PC-9 (cell line): ENCODE data around the gene GMCL2. TPM values are rescaled to one million over a fixed set of nuclear protein-coding genes. Genes with fewer than 3 reads are reported as not detected.

Experiments used
- BruUV-seq: library from RNA; stranded (reverse); fragments of 400-500 nt; replicated peaks from 2 replicates; lab custom pipeline; 2021; lab: Mats Ljungman, UMichigan
- CTCF ChIA-PET: fragments of 300-600 bp; sonication (Branson Sonifier 250); formaldehyde crosslinking; loops from one replicate; lab custom pipeline; 2022; ENCODE audit warnings: antibody characterized with exemption; lab: Charles Lee
- POLR2A ChIA-PET: fragments of 300-600 bp; sonication (Branson Sonifier 250); formaldehyde crosslinking; loops from one replicate; lab custom pipeline; 2022; ENCODE audit warnings: antibody characterized with exemption; ENCODE audit not compliant: unreplicated experiment; lab: Charles Lee
- DNase-seq, 2 experiments: peaks; one replicate each; pipeline versions ENCODE4 v3.0.0 to v3.0.0-alpha.2; 2015 to 2022; ENCODE audit warnings: mixed read lengths in 1 of 2
- H2AFZ ChIP-seq: fragments of 200-600 bp; sonication (generic); 2 replicates; pipeline ENCODE4 v1.8.1; 2017; ENCODE audit warnings: antibody characterized with exemption
- H3F3A ChIP-seq: fragments of 200-600 bp; sonication (generic); 2 replicates; pipeline ENCODE4 v1.8.1; 2017; ENCODE audit warnings: antibody characterized with exemption, mild to moderate bottlenecking, low read depth; ENCODE audit not compliant: insufficient read depth
- H3K27ac ChIP-seq: fragments of 200-600 bp; sonication (generic); 2 replicates; pipeline ENCODE4 v1.6.1; 2016; ENCODE audit warnings: mixed run types
- H3K27me3 ChIP-seq: fragments of 200-600 bp; sonication (generic); 2 replicates; pipeline ENCODE4 v1.6.1; 2016; ENCODE audit warnings: low read depth, mixed run types; ENCODE audit not compliant: insufficient read depth
- H3K36me3 ChIP-seq: fragments of 200-600 bp; sonication (generic); 2 replicates; pipeline ENCODE4 v1.6.1; 2016; ENCODE audit warnings: low read depth, mixed run types
- H3K4me1 ChIP-seq: fragments of 200-600 bp; sonication (generic); replicated peaks from 2 replicates; pipeline ENCODE4 v1.6.1; 2016; ENCODE audit warnings: mixed run types; ENCODE audit not compliant: insufficient read depth
- H3K4me2 ChIP-seq: fragments of 200-600 bp; sonication (generic); 2 replicates; pipeline ENCODE4 v1.6.1; 2017; ENCODE audit warnings: mixed run types
- H3K4me3 ChIP-seq: fragments of 200-600 bp; sonication (generic); 2 replicates; pipeline ENCODE4 v1.6.1; 2016; ENCODE audit warnings: mixed run types
- H3K79me2 ChIP-seq: fragments of 200-600 bp; sonication (generic); 2 replicates; pipeline ENCODE4 v1.6.1; 2017; ENCODE audit warnings: low read depth, mixed run types
- H3K9me2 ChIP-seq: fragments of 200-600 bp; sonication (generic); 2 replicates; pipeline ENCODE4 v1.8.1; 2017; ENCODE audit warnings: mild to moderate bottlenecking; ENCODE audit not compliant: insufficient read depth
- H3K9me3 ChIP-seq: fragments of 200-600 bp; sonication (generic); 2 replicates; pipeline ENCODE4 v1.8.1; 2016; ENCODE audit warnings: low read depth; ENCODE audit not compliant: insufficient read depth
- H4K20me1 ChIP-seq: fragments of 200-600 bp; sonication (generic); 2 replicates; pipeline ENCODE4 v1.8.1; 2017; ENCODE audit not compliant: insufficient read depth
- EZH2 ChIP-seq: fragments of 200-600 bp; sonication (generic); IDR thresholded peaks from 2 replicates; pipeline ENCODE4 v1.8.0; 2017; ENCODE audit warnings: antibody characterized with exemption, low read depth
- intact Hi-C: fragments of 100-400 bp; cut with micrococcal nuclease; formaldehyde crosslinking; loops from one replicate; pipeline ENCODE4 v1.10.0; 2022; ENCODE audit not compliant: unreplicated experiment
- total RNA-seq: library from RNA; stranded (reverse); gene quantifications from 2 replicates; pipeline ENCODE4 v1.2.3, GENCODE V29; 2021
- TF ChIP-seq, protein P1 (sequence below): fragments of 200-600 bp; sonication (generic); conservative IDR thresholded peaks from 2 replicates; pipeline ENCODE4 v1.6.1; 2017; ENCODE audit warnings: mixed run types, antibody characterized with exemption, mild to moderate bottlenecking, moderate library complexity

The GMCL2 gene
- total RNA-seq, 1 experiment from 2014 or later, result not detected

DNA sequence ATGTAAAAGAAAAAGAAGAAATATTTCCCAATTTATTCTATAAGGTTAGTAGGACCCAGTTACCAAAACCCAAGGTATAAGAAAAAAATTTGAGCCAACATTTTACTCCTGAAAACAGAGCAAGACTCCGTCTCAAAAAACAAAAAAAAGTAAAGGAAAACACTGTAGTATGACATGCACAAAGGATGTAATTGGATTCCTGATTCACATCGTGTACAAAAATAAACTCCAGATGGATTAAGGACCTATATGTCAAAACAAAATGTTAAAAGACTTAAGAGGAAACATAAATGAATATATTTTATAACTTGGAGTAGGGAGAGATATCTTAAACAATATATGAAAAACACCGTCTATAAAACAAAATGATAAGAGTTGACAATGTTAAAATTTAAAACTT, 31.7 kb upstream of the GMCL2 start:
- Histone ChIP-seq H3K4me2 (no peak overlapping the region), H3K4me3 (no peak overlapping the region), H3K9me2 (no peaks in the 10 kb centered on the region), H3K27me3 (no peaks in the 10 kb centered on the region), H3F3A (peaks cover 57% of the 10 kb centered on the region), H3K9me3 (no peaks in the 10 kb centered on the region), H2AFZ (no peak overlapping the region), H4K20me1 (peaks cover 32% of the 10 kb centered on the region), H3K79me2 (no peaks in the 10 kb centered on the region), H3K4me1 (no peaks in the 10 kb centered on the region), H3K27ac (no peak overlapping the region), H3K36me3 (peaks cover 5% of the 10 kb centered on the region; the same call in 1 of the 2 replicates)
- CTCF ChIA-PET, result no interaction called here
- TF ChIP-seq EZH2, result no peak
- TF ChIP-seq, protein P1, sequence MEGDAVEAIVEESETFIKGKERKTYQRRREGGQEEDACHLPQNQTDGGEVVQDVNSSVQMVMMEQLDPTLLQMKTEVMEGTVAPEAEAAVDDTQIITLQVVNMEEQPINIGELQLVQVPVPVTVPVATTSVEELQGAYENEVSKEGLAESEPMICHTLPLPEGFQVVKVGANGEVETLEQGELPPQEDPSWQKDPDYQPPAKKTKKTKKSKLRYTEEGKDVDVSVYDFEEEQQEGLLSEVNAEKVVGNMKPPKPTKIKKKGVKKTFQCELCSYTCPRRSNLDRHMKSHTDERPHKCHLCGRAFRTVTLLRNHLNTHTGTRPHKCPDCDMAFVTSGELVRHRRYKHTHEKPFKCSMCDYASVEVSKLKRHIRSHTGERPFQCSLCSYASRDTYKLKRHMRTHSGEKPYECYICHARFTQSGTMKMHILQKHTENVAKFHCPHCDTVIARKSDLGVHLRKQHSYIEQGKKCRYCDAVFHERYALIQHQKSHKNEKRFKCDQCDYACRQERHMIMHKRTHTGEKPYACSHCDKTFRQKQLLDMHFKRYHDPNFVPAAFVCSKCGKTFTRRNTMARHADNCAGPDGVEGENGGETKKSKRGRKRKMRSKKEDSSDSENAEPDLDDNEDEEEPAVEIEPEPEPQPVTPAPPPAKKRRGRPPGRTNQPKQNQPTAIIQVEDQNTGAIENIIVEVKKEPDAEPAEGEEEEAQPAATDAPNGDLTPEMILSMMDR, result no peak
- intact Hi-C loops, result no loop called here
- no peak for DNase-seq
- BruUV-seq, result no TSS peak
- POLR2A ChIA-PET, result no interaction called here

DNA sequence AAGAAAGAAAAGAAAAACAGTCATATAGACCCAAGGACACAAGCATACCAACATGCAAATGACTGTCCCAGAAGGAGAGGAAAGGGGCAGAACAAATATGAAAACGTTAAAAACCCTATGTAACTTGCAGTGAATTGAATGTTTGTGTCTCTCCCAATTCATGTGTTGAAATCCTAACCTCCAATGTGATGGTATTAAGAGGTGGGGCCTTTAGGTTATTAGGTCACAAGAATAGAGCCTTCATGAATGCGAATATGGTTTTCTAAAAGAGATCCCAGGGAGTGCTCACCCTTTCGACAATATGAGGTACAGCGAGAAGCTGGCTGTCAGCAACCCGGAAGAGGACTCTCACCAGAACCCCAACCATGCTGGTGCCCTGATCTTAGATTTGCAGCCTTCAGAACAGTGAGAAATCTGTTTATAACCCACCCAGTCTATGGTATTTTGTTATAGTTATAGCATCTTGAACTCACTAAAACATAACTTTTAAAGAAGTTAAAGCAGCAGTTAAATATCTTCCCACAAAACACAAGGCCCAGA, 31.1 kb upstream of the GMCL2 start:
- DNase-seq, result no peak
- no peaks in the 10 kb centered on the region for H3K9me3 ChIP-seq
- H3K27ac ChIP-seq, result no peak overlapping the region
- no peaks in the 10 kb centered on the region for H3K79me2 ChIP-seq
- H3K4me3 ChIP-seq, result no peak overlapping the region
- CTCF ChIA-PET, result no interaction called here
- no peaks in the 10 kb centered on the region for H3K9me2 ChIP-seq
- no peak overlapping the region for H2AFZ ChIP-seq
- H3K4me1 ChIP-seq, result no peaks in the 10 kb centered on the region
- POLR2A ChIA-PET, result no interaction called here
- no peak overlapping the region for H3K4me2 ChIP-seq
- no peaks in the 10 kb centered on the region for H3K27me3 ChIP-seq
- H3F3A ChIP-seq, result peaks cover 62% of the 10 kb centered on the region
- no peak for TF ChIP-seq EZH2
- TF ChIP-seq, protein P1, result no peak
- peaks cover 5% of the 10 kb centered on the region; the same call in 1 of the 2 replicates for H3K36me3 ChIP-seq
- intact Hi-C loops, result no loop called here
- H4K20me1 ChIP-seq, result peaks cover 34% of the 10 kb centered on the region
- no TSS peak for BruUV-seq

DNA sequence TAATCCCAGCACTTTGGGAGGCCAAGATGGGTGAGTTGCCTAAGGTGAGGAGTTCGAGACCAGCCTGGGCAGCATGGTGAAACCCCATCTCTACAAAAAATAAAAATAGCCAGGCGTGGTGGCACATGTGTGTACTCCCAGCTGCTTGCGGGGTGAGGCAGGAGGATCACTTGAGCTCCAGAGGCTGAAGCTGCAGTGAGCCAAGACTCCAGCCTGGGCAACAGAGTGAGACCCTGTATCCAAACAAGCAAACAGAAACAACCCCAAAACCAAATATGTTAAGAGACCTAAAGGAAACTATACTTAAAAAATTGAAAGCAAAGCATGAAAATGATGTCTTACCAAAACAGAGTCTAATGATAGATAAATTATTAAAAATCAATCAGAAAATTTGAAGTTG, 29.6 kb upstream of the GMCL2 start:
- H3K4me1 ChIP-seq, result no peaks in the 10 kb centered on the region
- peaks cover 71% of the 10 kb centered on the region for H3F3A ChIP-seq
- no peak overlapping the region for H3K4me2 ChIP-seq
- no peak overlapping the region for H2AFZ ChIP-seq
- CTCF ChIA-PET, result no interaction called here
- H3K4me3 ChIP-seq, result no peak overlapping the region
- no TSS peak for BruUV-seq
- POLR2A ChIA-PET, result interaction anchor here (0.6 kb wide), 1 partner anchor 667 kb away, joined by 4 read pairs; no protein-coding TSS in a partner anchor
- no peaks in the 10 kb centered on the region for H3K79me2 ChIP-seq
- peaks cover 10% of the 10 kb centered on the region for H3K36me3 ChIP-seq
- no peak for DNase-seq
- no peak overlapping the region for H3K27ac ChIP-seq
- intact Hi-C loops, result no loop called here
- no peak for TF ChIP-seq EZH2
- TF ChIP-seq, protein P1, result no peak
- H3K9me2 ChIP-seq, result no peaks in the 10 kb centered on the region
- no peaks in the 10 kb centered on the region for H3K27me3 ChIP-seq
- peaks cover 42% of the 10 kb centered on the region for H4K20me1 ChIP-seq
- no peaks in the 10 kb centered on the region for H3K9me3 ChIP-seq
